Measurements from ENCODE around the gene ZFHX3.
"Not testable (repeated sequence)": the region's sequence is repeated elsewhere in the genome, so short reads cannot be mapped to it uniquely, and the experiment has no call there.

Gene ZFHX3

GRCh38 chr16:73021866-73022495 is 25.9 kb downstream of the ZFHX3 start:
- DNase-seq: no peak

GRCh38 chr16:73020409-73020884 is 27.5 kb downstream of the ZFHX3 start:
- DNase-seq: peak; percentile 96

- peak; percentile 86 for DNase-seq
Observed at GRCh38 chr16:73019457-73020362, 28.2 kb downstream of the ZFHX3 start.

GRCh38 chr16:73018821-73019456 is 29.0 kb downstream of the ZFHX3 start:
- no peak for DNase-seq

GRCh38 chr16:73017321-73017720 is 30.6 kb downstream of the ZFHX3 start:
- no peak for DNase-seq

GRCh38 chr16:73016488-73016830 is 31.5 kb downstream of the ZFHX3 start:
- no peak for DNase-seq

GRCh38 chr16:73015612-73016487 is 32.1 kb downstream of the ZFHX3 start:
- DNase-seq: no peak

- no peak for DNase-seq
Observed at GRCh38 chr16:73014768-73015167, 33.2 kb downstream of the ZFHX3 start.

- DNase-seq: no peak
Observed at GRCh38 chr16:73013974-73014373, 34.0 kb downstream of the ZFHX3 start.

GRCh38 chr16:73012341-73012740 is 35.6 kb downstream of the ZFHX3 start:
- DNase-seq: no peak

GRCh38 chr16:73011926-73012325 is 36.0 kb downstream of the ZFHX3 start:
- DNase-seq: no peak

GRCh38 chr16:73010150-73010676 is 37.7 kb downstream of the ZFHX3 start:
- DNase-seq: no peak

- DNase-seq: not testable (repeated sequence)
Observed at GRCh38 chr16:73009710-73010109, 38.2 kb downstream of the ZFHX3 start.

- DNase-seq: no peak
Observed at GRCh38 chr16:73006026-73006425, 41.9 kb downstream of the ZFHX3 start.

GRCh38 chr16:73002866-73003265 is 45.1 kb downstream of the ZFHX3 start:
- peak; percentile 56 for DNase-seq

GRCh38 chr16:73000907-73001521 is 46.9 kb downstream of the ZFHX3 start:
- DNase-seq: no peak

- DNase-seq: no peak
Observed at GRCh38 chr16:73000020-73000906, 47.7 kb downstream of the ZFHX3 start.

- DNase-seq: no peak
Observed at GRCh38 chr16:72999541-73000019, 48.3 kb downstream of the ZFHX3 start.

GRCh38 chr16:72997141-72997542 is 50.8 kb downstream of the ZFHX3 start:
- DNase-seq: no peak

- DNase-seq: no peak
Observed at GRCh38 chr16:72996291-72997062, 51.5 kb downstream of the ZFHX3 start.

Data from EL (cell line).